T-cell (primary cell): ENCODE data around the gene DSCAML1. TPM values are rescaled to one million over a fixed set of nuclear protein-coding genes. Genes with fewer than 3 reads are reported as not detected.

Source experiments
- ATAC-seq, 4 experiments: fragments of 200-7000 bp in 3 of 4; fragments of 150-1000 bp in 1 of 4; cut with Tn5 transposase; replicated peaks in 1 of 4; 1 replicate in 3 of 4; 2 replicates in 1 of 4; pipeline ENCODE4 v1.10.0; 2021; ENCODE audit warnings: moderate library complexity in 3 of 4, mild to moderate bottlenecking in 2 of 4, moderate number of reproducible peaks in 1 of 4
- CTCF ChIA-PET, 2 donors: fragments of 300-600 bp; sonication (Branson Sonifier 250); formaldehyde crosslinking; loops; one replicate each; lab custom pipeline; 2022; ENCODE audit warnings: antibody characterized with exemption in 2 of 2; lab: Charles Lee
- POLR2A ChIA-PET, 2 donors: fragments of 300-600 bp; sonication (Branson Sonifier 250); formaldehyde crosslinking; loops; one replicate each; lab custom pipeline; 2022; ENCODE audit warnings: antibody characterized with exemption in 2 of 2; lab: Charles Lee
- DNase-seq, 35 experiments: peaks; one replicate each; pipeline versions ENCODE4 v3.0.0 to v3.0.0-alpha.2; 2013 to 2023
- H3K27ac ChIP-seq: one replicate; pipeline ENCODE4 v1.5.1; 2013; ENCODE audit warnings: low read length
- H3K27me3 ChIP-seq, 2 experiments: replicated peaks in 1 of 2; 1 replicate in 1 of 2; 2 replicates in 1 of 2; pipeline versions ENCODE4 v1.6.1 to v1.7.0; 2013; ENCODE audit warnings: low read length in 1 of 2, mixed read lengths in 1 of 2; ENCODE audit not compliant: control insufficient read depth in 2 of 2, insufficient read depth in 2 of 2; ENCODE audit errors: extremely low read depth in 1 of 2
- H3K36me3 ChIP-seq, 2 donors: 1 replicate in 1 of 2; 2 replicates in 1 of 2; pipeline versions ENCODE4 v1.6.1 to v1.7.0; 2013; ENCODE audit warnings: low read length in 1 of 2; ENCODE audit not compliant: control insufficient read depth in 2 of 2, insufficient read depth in 1 of 2; ENCODE audit errors: extremely low read depth in 1 of 2
- H3K4me1 ChIP-seq, 2 experiments: 1 replicate in 1 of 2; 2 replicates in 1 of 2; pipeline versions ENCODE4 v1.6.1 to v1.7.0; 2013; ENCODE audit warnings: low read length in 2 of 2, mixed read lengths in 1 of 2; ENCODE audit not compliant: insufficient read depth in 2 of 2, control insufficient read depth in 1 of 2; ENCODE audit errors: extremely low read depth in 1 of 2
- H3K4me3 ChIP-seq, 2 donors: 1 replicate in 1 of 2; 2 replicates in 1 of 2; pipeline versions ENCODE4 v1.5.1 to v1.7.0; 2013; ENCODE audit warnings: mild to moderate bottlenecking in 2 of 2, low read length in 1 of 2, moderate library complexity in 1 of 2; ENCODE audit not compliant: control insufficient read depth in 1 of 2; ENCODE audit errors: extremely low read depth in 1 of 2
- H3K9me3 ChIP-seq: 2 replicates; pipeline ENCODE4 v1.7.0; 2013
- H3K27ac Mint-ChIP-seq, 2 donors: one replicate each; pipeline ENCODE4 v1.8.0; 2020 to 2021; ENCODE audit warnings: mild to moderate bottlenecking in 2 of 2, mixed read lengths in 2 of 2
- H3K27me3 Mint-ChIP-seq, 2 donors: one replicate each; pipeline ENCODE4 v1.8.0; 2021 to 2022; ENCODE audit warnings: mixed read lengths in 2 of 2
- H3K36me3 Mint-ChIP-seq: one replicate; pipeline ENCODE4 v1.8.0; 2021; ENCODE audit warnings: mixed read lengths
- H3K4me1 Mint-ChIP-seq, 3 donors: one replicate each; pipeline ENCODE4 v1.8.0; 2020 to 2022; ENCODE audit warnings: mixed read lengths in 3 of 3, mild to moderate bottlenecking in 1 of 3
- H3K4me3 Mint-ChIP-seq, 3 donors: one replicate each; pipeline ENCODE4 v1.8.0; 2020 to 2022; ENCODE audit warnings: mild to moderate bottlenecking in 3 of 3, mixed read lengths in 3 of 3, moderate library complexity in 3 of 3
- H3K9me3 Mint-ChIP-seq, 3 donors: one replicate each; pipeline ENCODE4 v1.8.0; 2020 to 2022; ENCODE audit warnings: mixed read lengths in 3 of 3
- WGBS: methylation state at CpG from one replicate; pipeline ENCODE4 v1.1.5; 2013; ENCODE audit warnings: missing lambda C conversion rate; ENCODE audit not compliant: insufficient coverage; 5-methylcytosine and 5-hydroxymethylcytosine counted together
- total RNA-seq, 35 experiments: library from RNA in 6 of 35; stranded (reverse) in 6 of 35; fragments of 120-200 nt in 1 of 35; gene quantifications; one replicate each; pipeline versions ENCODE4 v1.2.1 to v1.2.4 and lab custom pipeline; 2013 to 2026

The DSCAML1 gene
- total RNA-seq, 5 donors from 2014 or later (not counting 1 experiment from before 2014, with no cell fraction given): 0.15 to 2.4 (median 0.96) TPM

- H3K27ac Mint-ChIP-seq: no peak overlapping the region
- H3K36me3 Mint-ChIP-seq: no peaks in the 10 kb centered on the region
These were observed 72.9 kb downstream of the DSCAML1 start for GRCh38 chr11:117724104-117724503.

DNA sequence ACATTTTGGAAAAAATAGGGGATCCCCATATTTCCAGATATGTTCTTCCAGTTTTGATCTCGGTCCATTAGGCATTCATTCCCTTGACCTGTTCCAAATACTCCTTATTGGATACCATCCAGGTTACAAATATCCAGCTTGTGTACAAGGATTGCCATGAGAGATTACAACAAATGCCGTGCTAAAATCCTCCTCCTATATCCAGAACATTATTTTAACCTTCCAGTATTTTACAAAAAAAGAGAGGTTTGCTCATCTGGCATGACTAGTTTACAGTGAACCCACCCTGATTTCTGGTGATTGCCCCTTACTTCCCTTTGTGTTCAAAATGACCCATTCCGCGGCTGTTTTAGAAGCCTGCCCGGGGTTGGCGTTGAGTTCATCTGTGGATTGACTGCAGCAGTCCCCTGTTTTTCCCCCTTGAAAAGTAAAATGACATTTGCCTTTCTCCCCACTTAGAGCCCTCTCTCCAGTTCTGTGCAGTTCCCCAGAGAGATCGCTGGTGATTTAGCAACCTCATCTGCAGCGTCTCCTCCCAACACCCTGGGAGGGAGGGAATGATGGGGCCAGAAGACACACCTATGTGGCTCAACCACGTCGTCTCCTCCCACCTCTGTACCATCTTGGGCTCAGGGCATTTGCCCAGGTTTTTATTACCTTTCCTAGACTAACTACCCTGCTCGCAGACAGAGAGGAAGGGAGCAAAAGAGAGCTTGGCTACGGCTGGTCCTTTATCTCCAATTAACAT is 73.6 kb downstream of the DSCAML1 start:
- Histone ChIP-seq H3K9me3 (no peaks in the 10 kb centered on the region), H3K4me1 (no peaks in the 10 kb centered on the region), H3K27me3 (peaks cover 0 to 24% of the 10 kb centered on the region in 2 experiments), H3K4me3 (no peak overlapping the region), H3K27ac (no peak overlapping the region), H3K36me3 (no peaks in the 10 kb centered on the region)
- Mint-ChIP-seq H3K9me3 (no peaks in the 10 kb centered on the region), H3K4me1 (no peaks in the 10 kb centered on the region), H3K36me3 (no peaks in the 10 kb centered on the region), H3K4me3 (no peak overlapping the region), H3K27ac (no peak overlapping the region), H3K27me3 (peaks cover 3 to 9% of the 10 kb centered on the region in 2 donors)
- DNase-seq (no peak), ATAC-seq (no peak)
- POLR2A ChIA-PET: no interaction called here
- CTCF ChIA-PET: no interaction called here
- 67% methylated on average over 7 of the region's 12 CpGs for WGBS

More at GRCh38 chr11:117724104-117724503, 72.9 kb downstream of the DSCAML1 start:
- no peaks in the 10 kb centered on the region for H3K4me1 Mint-ChIP-seq
- no peaks in the 10 kb centered on the region for H3K9me3 ChIP-seq
- no peak overlapping the region for H3K4me3 ChIP-seq
- peaks cover 0 to 23% of the 10 kb centered on the region in 2 experiments for H3K27me3 ChIP-seq
- H3K4me1 ChIP-seq: no peaks in the 10 kb centered on the region
- ChIA-PET CTCF (no interaction called here), POLR2A (no interaction called here)
- H3K36me3 ChIP-seq: no peaks in the 10 kb centered on the region
- no peak overlapping the region for H3K27ac ChIP-seq
- no peaks in the 10 kb centered on the region for H3K9me3 Mint-ChIP-seq
- WGBS: 78% methylated on average over 4 of the region's 5 CpGs
- DNase-seq (no peak), ATAC-seq (no peak)
- H3K4me3 Mint-ChIP-seq: no peak overlapping the region
- peaks cover 0 to 7% of the 10 kb centered on the region in 2 donors for H3K27me3 Mint-ChIP-seq

GRCh38 chr11:117722082-117722481 is 74.9 kb downstream of the DSCAML1 start:
- ATAC-seq: no peak
- H3K4me3 Mint-ChIP-seq: no peak overlapping the region

GRCh38 chr11:117720061-117720511 is 76.9 kb downstream of the DSCAML1 start:
- H3K36me3 ChIP-seq: no peaks in the 10 kb centered on the region
- H3K4me3 ChIP-seq: no peak overlapping the region
- no peak for ATAC-seq
- Mint-ChIP-seq H3K4me1 (peaks cover 0 to 2% (median 0%) of the 10 kb centered on the region in 3 donors), H3K36me3 (no peaks in the 10 kb centered on the region), H3K9me3 (no peaks in the 10 kb centered on the region), H3K27ac (no peak overlapping the region), H3K27me3 (peaks cover 4 to 10% of the 10 kb centered on the region in 2 donors), H3K4me3 (no peak overlapping the region)
- no peak for DNase-seq
- ChIA-PET CTCF (no interaction called here), POLR2A (no interaction called here)
- H3K27me3 ChIP-seq: peaks cover 0 to 34% of the 10 kb centered on the region in 2 experiments
- no peaks in the 10 kb centered on the region for H3K4me1 ChIP-seq
- no peaks in the 10 kb centered on the region for H3K9me3 ChIP-seq
- WGBS: 85% methylated on average over 7 of the region's 11 CpGs
- no peak overlapping the region for H3K27ac ChIP-seq

More at GRCh38 chr11:117722082-117722481, 74.9 kb downstream of the DSCAML1 start:
- no peaks in the 10 kb centered on the region for H3K9me3 Mint-ChIP-seq
- peaks cover 0 to 36% of the 10 kb centered on the region in 2 experiments for H3K27me3 ChIP-seq
- DNase-seq: no peak
- WGBS: no CpG with 5 or more reads among the region's 2 CpGs
- peaks cover 4 to 12% of the 10 kb centered on the region in 2 donors for H3K27me3 Mint-ChIP-seq
- POLR2A ChIA-PET: interaction anchor here in 1 of 2 donors (0.7 kb wide), 1 partner anchor 19 kb away, joined by 6 read pairs; no protein-coding TSS in a partner anchor
- H3K4me1 ChIP-seq: no peaks in the 10 kb centered on the region
- H3K9me3 ChIP-seq: no peaks in the 10 kb centered on the region
- no peaks in the 10 kb centered on the region for H3K36me3 Mint-ChIP-seq
- H3K36me3 ChIP-seq: no peaks in the 10 kb centered on the region
- no peaks in the 10 kb centered on the region for H3K4me1 Mint-ChIP-seq
- no peak overlapping the region for H3K4me3 ChIP-seq
- CTCF ChIA-PET: interaction anchor here (0.6 to 0.7 kb wide), 2 partner anchors 10 to 12 kb away, joined by 3 to 4 read pairs; no protein-coding TSS in a partner anchor
- no peak overlapping the region for H3K27ac Mint-ChIP-seq
- no peak overlapping the region for H3K27ac ChIP-seq

DNA sequence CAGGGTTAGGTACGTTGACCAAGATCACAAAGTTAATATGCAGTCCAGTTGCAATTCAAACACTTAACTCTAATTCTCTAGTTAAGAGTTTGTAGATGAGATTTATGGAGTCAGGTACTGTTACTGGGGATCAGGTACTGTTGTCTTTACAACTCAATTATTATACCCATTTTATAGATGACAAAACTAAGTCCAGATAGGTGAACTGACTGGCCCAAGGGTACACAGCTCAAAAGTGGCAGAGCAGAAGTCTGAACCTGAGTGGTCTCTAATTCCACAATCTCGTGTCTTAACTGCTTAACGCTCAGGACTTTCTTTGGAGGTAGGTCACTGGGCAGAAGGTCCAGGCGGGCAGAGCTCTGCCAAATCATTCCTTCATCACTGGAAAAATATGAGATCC is 77.5 kb downstream of the DSCAML1 start:
- no peak overlapping the region for H3K4me3 Mint-ChIP-seq
- Histone ChIP-seq H3K27me3 (peaks cover 0 to 31% of the 10 kb centered on the region in 2 experiments), H3K36me3 (no peaks in the 10 kb centered on the region), H3K27ac (no peak overlapping the region), H3K4me3 (no peak overlapping the region), H3K9me3 (no peaks in the 10 kb centered on the region), H3K4me1 (no peaks in the 10 kb centered on the region)
- no peaks in the 10 kb centered on the region for H3K36me3 Mint-ChIP-seq
- no peak for DNase-seq
- H3K4me1 Mint-ChIP-seq: peaks cover 0 to 2% (median 0%) of the 10 kb centered on the region in 3 donors
- H3K9me3 Mint-ChIP-seq: no peaks in the 10 kb centered on the region
- CTCF ChIA-PET: no interaction called here
- POLR2A ChIA-PET: no interaction called here
- peaks cover 4 to 12% of the 10 kb centered on the region in 2 donors for H3K27me3 Mint-ChIP-seq
- 67% methylated on average over 1 of the region's 4 CpGs for WGBS
- no peak overlapping the region for H3K27ac Mint-ChIP-seq
- no peak for ATAC-seq

DNA sequence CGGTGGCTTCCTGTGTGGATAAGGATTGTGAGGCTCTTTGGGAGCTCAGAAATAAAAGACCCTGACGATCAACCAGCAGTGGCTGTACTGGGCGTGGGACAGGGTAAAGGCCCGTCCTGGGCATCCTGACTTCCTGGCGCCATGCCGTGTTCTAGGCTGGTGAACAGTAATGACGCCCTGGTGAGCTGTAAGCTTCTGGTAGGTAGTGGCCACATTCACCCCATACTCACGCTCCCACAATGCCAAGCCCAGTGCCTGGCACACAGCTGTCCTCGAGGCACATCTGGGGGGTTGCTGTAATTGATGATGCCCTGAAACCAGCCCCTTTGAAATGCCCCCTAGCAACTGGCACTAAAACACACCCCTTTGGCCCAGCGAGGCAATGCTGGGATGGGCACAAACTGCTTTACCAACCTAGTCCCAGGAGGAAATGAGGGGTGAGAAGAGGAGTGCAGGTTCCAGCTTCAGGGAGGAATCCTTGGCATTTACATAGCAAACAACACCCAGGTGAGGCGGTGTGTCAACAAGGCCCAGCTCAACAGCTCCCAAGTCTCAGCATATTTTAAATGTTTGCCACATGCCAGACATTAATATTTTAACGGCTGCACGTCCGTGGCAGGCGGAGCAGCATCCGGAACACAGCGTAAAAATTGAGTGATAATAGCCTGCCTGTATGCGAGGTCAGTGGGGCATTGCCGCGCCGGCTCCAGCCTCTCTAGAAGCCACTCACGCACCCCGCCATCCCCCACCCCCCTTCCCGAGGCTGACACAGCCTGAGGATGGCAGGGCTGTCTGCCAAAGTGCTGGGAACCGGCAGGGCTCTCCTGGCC is 79.3 kb downstream of the DSCAML1 start:
- WGBS: 85% methylated on average over 8 of the region's 25 CpGs
- ATAC-seq: no peak
- Mint-ChIP-seq H3K4me3 (no peak overlapping the region), H3K9me3 (no peaks in the 10 kb centered on the region), H3K27me3 (peaks cover 8 to 25% of the 10 kb centered on the region in 2 donors), H3K36me3 (no peaks in the 10 kb centered on the region), H3K4me1 (peaks cover 0 to 2% (median 0%) of the 10 kb centered on the region in 3 donors), H3K27ac (no peak overlapping the region)
- Histone ChIP-seq H3K4me3 (no peak overlapping the region), H3K4me1 (no peaks in the 10 kb centered on the region), H3K36me3 (no peaks in the 10 kb centered on the region), H3K27ac (no peak overlapping the region), H3K27me3 (peaks cover 0 to 34% of the 10 kb centered on the region in 2 experiments), H3K9me3 (no peaks in the 10 kb centered on the region)
- CTCF ChIA-PET: no interaction called here
- POLR2A ChIA-PET: no interaction called here
- DNase-seq: no peak
